IPS DF 6.9 (cell line): ENCODE data around the gene P2RY12.

Experiments used
- DNase-seq: peaks from one replicate; pipeline ENCODE4 v3.0.0-alpha.2; 2013; ENCODE audit warnings: low read depth, low spot score
- H3K27ac ChIP-seq: one replicate; pipeline ENCODE4 v1.5.1; 2013; ENCODE audit warnings: low read length, control low read depth
- H3K27me3 ChIP-seq: 2 replicates; pipeline ENCODE4 v1.6.1; 2013; ENCODE audit warnings: mild to moderate bottlenecking, low read length; ENCODE audit not compliant: control insufficient read depth, insufficient read depth
- H3K36me3 ChIP-seq: 2 replicates; pipeline ENCODE4 v1.6.1; 2013; ENCODE audit warnings: low read length; ENCODE audit not compliant: control insufficient read depth, insufficient read depth
- H3K4me1 ChIP-seq: 2 replicates; pipeline ENCODE4 v1.6.1; 2013; ENCODE audit warnings: low read length; ENCODE audit not compliant: control insufficient read depth, insufficient read depth
- H3K4me3 ChIP-seq: 2 replicates; pipeline ENCODE4 v1.5.1; 2013; ENCODE audit warnings: mild to moderate bottlenecking, low read length
- H3K9me3 ChIP-seq: 2 replicates; pipeline ENCODE4 v1.6.1; 2013; ENCODE audit warnings: low read length, inconsistent platforms; ENCODE audit not compliant: control insufficient read depth, insufficient read depth
- WGBS: extraction: QIAGEN DNeasy Blood & Tissue Kit; methylation state at CpG from one replicate; pipeline ENCODE4 v1.1.7; 2013; ENCODE audit warnings: mixed read lengths, missing lambda C conversion rate; ENCODE audit not compliant: insufficient read length, insufficient coverage; 5-methylcytosine and 5-hydroxymethylcytosine counted together

The P2RY12 gene

GRCh38 chr3:151379083-151379734, 5.3 kb downstream of the P2RY12 start:
- WGBS, result no CpG with 5 or more reads among the region's 4 CpGs
- Histone ChIP-seq H3K27ac (no peak overlapping the region), H3K36me3 (no peaks in the 10 kb centered on the region), H3K27me3 (no peaks in the 10 kb centered on the region), H3K9me3 (no peaks in the 10 kb centered on the region), H3K4me1 (no peaks in the 10 kb centered on the region), H3K4me3 (no peak overlapping the region)
- no peak for DNase-seq

GRCh38 chr3:151377768-151378385, 6.7 kb downstream of the P2RY12 start:
- Histone ChIP-seq H3K4me3 (no peak overlapping the region), H3K36me3 (no peaks in the 10 kb centered on the region), H3K27me3 (no peaks in the 10 kb centered on the region), H3K4me1 (no peaks in the 10 kb centered on the region), H3K27ac (no peak overlapping the region), H3K9me3 (no peaks in the 10 kb centered on the region)
- WGBS, result no CpG with 5 or more reads among the region's 8 CpGs
- no peak for DNase-seq

- H3K27ac ChIP-seq, result no peak overlapping the region
Observed at GRCh38 chr3:151372063-151372820, 12.3 kb downstream of the P2RY12 start.

GRCh38 chr3:151371526-151371925, 13.0 kb downstream of the P2RY12 start:
- H3K9me3 ChIP-seq, result no peaks in the 10 kb centered on the region
- H3K4me1 ChIP-seq, result no peaks in the 10 kb centered on the region
- H3K27ac ChIP-seq, result no peak overlapping the region
- H3K4me3 ChIP-seq, result no peak overlapping the region
- no peak for DNase-seq
- H3K27me3 ChIP-seq, result no peaks in the 10 kb centered on the region
- no peaks in the 10 kb centered on the region for H3K36me3 ChIP-seq

More at GRCh38 chr3:151372063-151372820, 12.3 kb downstream of the P2RY12 start:
- no peaks in the 10 kb centered on the region for H3K9me3 ChIP-seq
- no CpG with 5 or more reads among the region's 4 CpGs for WGBS
- no peaks in the 10 kb centered on the region for H3K36me3 ChIP-seq
- H3K27me3 ChIP-seq, result no peaks in the 10 kb centered on the region
- DNase-seq, result no peak
- H3K4me3 ChIP-seq, result no peak overlapping the region
- no peaks in the 10 kb centered on the region for H3K4me1 ChIP-seq

GRCh38 chr3:151367448-151367847, 17.1 kb downstream of the P2RY12 start:
- no peak for DNase-seq
- no peak overlapping the region for H3K4me3 ChIP-seq
- no peaks in the 10 kb centered on the region for H3K36me3 ChIP-seq
- no peaks in the 10 kb centered on the region for H3K9me3 ChIP-seq
- H3K27me3 ChIP-seq, result no peaks in the 10 kb centered on the region
- no peaks in the 10 kb centered on the region for H3K4me1 ChIP-seq
- no CpG with 5 or more reads among the region's 5 CpGs for WGBS
- no peak overlapping the region for H3K27ac ChIP-seq

- no peak overlapping the region for H3K4me3 ChIP-seq
- no CpG with 5 or more reads among the region's 3 CpGs for WGBS
Observed at GRCh38 chr3:151366993-151367392, 17.6 kb downstream of the P2RY12 start.

GRCh38 chr3:151362751-151363174, 21.8 kb downstream of the P2RY12 start:
- Histone ChIP-seq H3K27ac (no peak overlapping the region), H3K36me3 (no peaks in the 10 kb centered on the region; the same call in 1 of the 2 replicates), H3K27me3 (no peaks in the 10 kb centered on the region), H3K9me3 (no peaks in the 10 kb centered on the region), H3K4me1 (no peaks in the 10 kb centered on the region), H3K4me3 (no peak overlapping the region)
- no CpG with 5 or more reads among the region's 3 CpGs for WGBS
- no peak for DNase-seq

More at GRCh38 chr3:151366993-151367392, 17.6 kb downstream of the P2RY12 start:
- no peaks in the 10 kb centered on the region for H3K27me3 ChIP-seq
- H3K4me1 ChIP-seq, result no peaks in the 10 kb centered on the region
- H3K27ac ChIP-seq, result no peak overlapping the region
- no peaks in the 10 kb centered on the region for H3K9me3 ChIP-seq
- no peak for DNase-seq
- H3K36me3 ChIP-seq, result no peaks in the 10 kb centered on the region

- Histone ChIP-seq H3K9me3 (no peaks in the 10 kb centered on the region), H3K4me3 (no peak overlapping the region), H3K27me3 (no peaks in the 10 kb centered on the region), H3K4me1 (no peaks in the 10 kb centered on the region), H3K27ac (no peak overlapping the region), H3K36me3 (no peaks in the 10 kb centered on the region; the same call in 1 of the 2 replicates)
- no CpG with 5 or more reads among the region's 2 CpGs for WGBS
- DNase-seq, result no peak
Observed at GRCh38 chr3:151357463-151357850, 27.1 kb downstream of the P2RY12 start.

- no peak for DNase-seq
- Histone ChIP-seq H3K4me1 (no peaks in the 10 kb centered on the region), H3K4me3 (no peak overlapping the region), H3K27me3 (no peaks in the 10 kb centered on the region), H3K27ac (no peak overlapping the region), H3K9me3 (no peaks in the 10 kb centered on the region), H3K36me3 (no peaks in the 10 kb centered on the region; the same call in 1 of the 2 replicates)
- no CpG with 5 or more reads among the region's 2 CpGs for WGBS
Observed at GRCh38 chr3:151356794-151357462, 27.6 kb downstream of the P2RY12 start.

GRCh38 chr3:151351648-151352047, 32.9 kb downstream of the P2RY12 start:
- no peaks in the 10 kb centered on the region for H3K36me3 ChIP-seq
- H3K4me1 ChIP-seq, result no peaks in the 10 kb centered on the region
- no CpG with 5 or more reads among the region's 4 CpGs for WGBS
- H3K4me3 ChIP-seq, result no peak overlapping the region
- no peak for DNase-seq
- H3K27me3 ChIP-seq, result no peaks in the 10 kb centered on the region
- no peak overlapping the region for H3K27ac ChIP-seq
- no peaks in the 10 kb centered on the region for H3K9me3 ChIP-seq
